Amygdala (tissue), 56 donors: Measurements from ENCODE around the gene USP8.

Source experiments
- DNase-seq, 56 donors: peaks; one replicate each; lab custom pipeline; 2025; lab: John Stamatoyannopoulos, UW

Gene USP8

DNA sequence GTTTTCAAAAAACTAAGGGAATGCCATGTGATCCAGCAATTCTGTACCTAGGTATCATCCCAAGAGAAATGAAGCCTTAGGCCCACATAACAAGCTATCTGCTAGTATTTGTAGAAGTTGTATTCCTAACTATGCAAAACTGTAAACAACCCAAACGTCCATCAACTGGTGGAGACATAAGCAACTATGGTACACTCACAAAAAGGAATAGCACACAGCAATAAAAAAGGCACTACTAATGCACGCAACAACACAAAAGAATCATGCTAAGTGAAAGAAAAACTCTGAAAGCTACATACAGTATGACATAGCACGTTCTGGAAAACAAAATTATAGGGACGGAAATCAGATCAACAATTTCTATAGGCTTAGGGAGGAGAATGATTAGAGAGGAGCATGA is 107.0 kb downstream of the USP8 start:
- no peak for DNase-seq

DNA sequence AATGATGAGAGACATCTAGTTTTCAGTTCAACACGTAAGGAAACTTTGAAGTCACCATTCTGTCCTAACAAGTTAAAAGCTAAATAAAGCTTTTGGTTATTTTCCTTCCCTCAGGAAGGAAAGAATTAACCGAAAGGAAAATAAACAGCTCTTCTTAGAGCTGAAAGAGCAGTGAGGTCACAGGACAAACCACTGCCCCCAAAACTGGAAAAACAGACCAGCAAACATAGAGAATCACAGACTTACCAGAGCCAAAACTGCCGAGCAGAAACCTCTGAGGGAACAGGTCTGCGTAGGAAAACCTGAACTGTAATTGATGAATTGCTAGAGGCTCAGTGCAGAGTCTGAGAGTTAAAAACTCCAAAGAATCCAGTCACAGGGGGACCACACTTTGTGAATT is 107.6 kb downstream of the USP8 start:
- DNase-seq: no peak

GRCh38 chr15:50542887-50543210 is 118.6 kb downstream of the USP8 start:
- DNase-seq: no peak

GRCh38 chr15:50543556-50543955 is 119.4 kb downstream of the USP8 start:
- DNase-seq: no peak

DNA sequence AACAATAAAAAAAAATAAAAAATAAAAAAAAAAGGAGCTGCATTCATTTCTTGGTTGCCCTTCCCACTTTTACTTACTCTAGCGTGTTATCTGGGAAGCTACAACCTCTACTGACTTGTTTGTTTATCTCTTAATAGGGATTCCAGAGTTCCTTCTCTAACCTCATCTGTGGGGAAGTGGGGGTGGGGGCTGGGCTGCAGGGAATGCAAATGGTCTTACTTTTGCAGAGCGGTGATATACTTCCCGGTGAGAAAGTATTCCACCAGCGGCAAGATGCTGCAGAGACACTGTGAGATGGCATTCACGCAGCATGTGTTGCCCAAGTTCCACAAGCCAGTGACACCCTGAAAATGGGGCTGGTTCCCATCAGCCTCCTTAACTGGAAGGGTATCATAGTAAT is 120.2 kb downstream of the USP8 start:
- no peak for DNase-seq

DNA sequence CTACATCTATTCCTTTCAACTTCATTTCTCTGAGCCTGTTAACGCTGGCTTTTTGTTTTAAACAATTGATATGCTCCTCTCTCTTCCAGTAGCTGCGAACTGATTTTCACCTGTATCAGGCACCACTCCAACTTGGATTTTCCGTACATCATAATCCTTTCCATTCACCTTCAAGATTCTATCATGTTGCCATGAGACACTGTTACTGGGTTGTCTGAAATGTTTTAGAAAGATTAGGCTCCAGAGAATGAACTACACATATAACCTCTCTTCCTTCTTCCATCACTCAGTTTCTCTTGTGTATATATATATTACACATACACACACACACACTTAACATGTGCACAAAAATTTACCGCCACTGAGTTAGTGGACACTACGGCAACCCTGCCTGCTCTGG is 122.4 kb downstream of the USP8 start, which contains the start of gene USP50:
Gene USP50, minus strand, starts transcription at position 101 of the 400 bp plus-strand sequence. CDS start 141 bp downstream, outside the sequence.
- DNase-seq: no peak

- no peak for DNase-seq
Observed at GRCh38 chr15:50549326-50549725, 125.1 kb downstream of the USP8 start.

GRCh38 chr15:50552238-50552637 is 128.0 kb downstream of the USP8 start:
- DNase-seq: no peak

DNA sequence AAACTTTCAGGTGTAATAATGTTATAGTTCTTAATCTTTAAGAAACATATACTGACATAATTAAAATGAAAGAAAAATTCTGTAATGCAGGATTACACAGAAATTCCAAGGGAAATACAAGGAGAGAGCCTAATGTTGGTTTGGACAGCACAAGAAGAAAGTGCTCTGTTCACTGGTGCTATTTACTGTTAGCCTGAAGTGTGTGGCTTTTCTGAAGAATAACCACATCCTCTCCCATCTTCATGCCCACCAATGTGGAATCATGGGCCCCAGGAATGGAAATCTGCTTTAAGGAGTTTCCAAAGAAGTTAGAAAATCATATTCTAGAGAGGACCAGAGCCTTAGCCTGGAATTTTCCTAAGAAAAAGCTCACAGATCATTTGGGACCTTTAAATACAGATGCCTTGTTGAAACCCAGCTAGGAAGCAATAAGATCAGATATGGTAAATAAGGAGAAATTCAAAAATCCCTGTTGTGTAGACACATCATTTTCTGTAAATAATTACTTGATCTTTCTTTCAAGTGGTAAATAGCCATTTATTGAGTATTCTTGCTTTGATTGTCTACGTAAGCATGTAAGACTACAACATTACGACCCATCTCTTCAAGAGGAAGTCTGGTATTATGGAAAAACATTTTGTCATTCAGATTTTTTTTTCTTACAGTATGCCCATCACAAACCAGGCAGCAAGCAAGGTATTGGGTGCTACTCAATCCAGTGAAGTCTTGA is 132.6 kb downstream of the USP8 start:
- no peak for DNase-seq

DNA sequence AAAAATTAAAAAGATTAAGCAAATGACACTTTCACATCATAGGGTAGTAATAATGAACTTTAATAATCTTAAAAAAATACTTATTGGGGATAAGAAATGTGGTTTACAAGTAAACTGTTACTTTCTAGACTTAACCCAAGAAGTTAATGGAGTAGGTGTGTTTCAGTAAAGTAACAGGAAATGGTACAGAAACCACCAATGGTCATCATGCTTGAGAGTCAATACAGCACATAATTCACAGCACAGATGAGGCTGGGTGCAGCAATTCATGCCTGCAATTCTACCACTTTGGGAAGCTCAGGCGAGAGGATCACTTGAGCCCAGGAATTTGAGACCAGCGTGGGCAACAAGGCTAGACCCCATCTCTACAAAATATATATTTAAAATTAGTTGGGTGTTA is 133.8 kb downstream of the USP8 start:
- DNase-seq: no peak

DNA sequence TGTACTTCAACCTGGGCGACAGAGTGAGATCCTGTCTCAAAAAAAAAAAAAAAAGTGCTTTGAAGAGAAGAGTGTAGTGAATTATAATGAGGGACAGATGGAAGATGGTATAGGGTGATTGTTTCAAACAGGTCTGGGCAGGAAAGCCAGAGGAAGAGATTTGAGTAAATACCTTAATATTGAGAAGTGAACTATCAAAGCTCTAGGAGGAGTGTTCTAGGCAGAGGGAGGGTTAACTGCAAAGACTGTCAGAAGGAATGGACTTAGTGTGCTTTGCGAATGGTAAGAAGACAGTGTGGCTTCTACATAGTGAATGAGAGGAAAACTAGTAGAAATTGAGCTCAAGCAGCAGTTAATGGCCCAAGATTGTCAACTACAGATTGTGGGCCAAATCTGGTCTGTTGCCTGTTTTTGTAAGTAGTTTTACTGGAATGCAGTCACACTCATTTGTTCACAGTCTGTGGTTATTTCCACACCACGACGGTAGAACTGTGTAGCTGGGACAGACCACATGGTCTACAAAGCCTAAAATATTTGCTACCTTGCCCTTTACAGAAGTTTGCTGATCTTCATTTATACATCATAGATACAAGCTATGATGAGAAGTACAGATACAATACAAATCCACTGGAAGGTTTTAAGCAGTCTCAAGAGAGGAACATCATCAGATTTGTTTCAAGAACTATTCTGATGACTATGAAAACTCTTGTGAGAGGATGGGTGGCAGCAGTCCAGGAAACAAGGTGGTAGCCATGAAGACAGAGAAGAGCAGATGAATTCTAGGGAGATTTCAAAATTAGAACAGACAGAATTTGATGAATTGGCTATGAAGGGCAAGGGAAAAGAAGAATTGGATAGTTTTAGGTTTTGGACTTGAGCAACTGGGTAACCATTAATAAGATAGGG is 138.8 kb downstream of the USP8 start:
- DNase-seq: no peak

- no peak for DNase-seq
Observed at GRCh38 chr15:50563756-50564155, 139.6 kb downstream of the USP8 start.
